WTC11 (cell line): Measurements from ENCODE around the gene PLPP3. TPM values are rescaled to one million over a fixed set of nuclear protein-coding genes. Genes with fewer than 3 reads are reported as not detected.
A peak's percentile ranks its signal among the peaks of the same experiment; 100 is the strongest.

Experiments
- ATAC-seq: fragments of 200-7000 bp; cut with Tn5 transposase; 2 replicates; pipeline ENCODE4 v1.10.0; 2021; ENCODE audit warnings: mild to moderate bottlenecking, moderate library complexity
- CTCF ChIA-PET: fragments of 300-600 bp; sonication (Branson Sonifier 250); formaldehyde crosslinking; loops from one replicate; lab custom pipeline; 2021; ENCODE audit warnings: antibody characterized with exemption; lab: Charles Lee
- POLR2A ChIA-PET: fragments of 350-600 bp; sonication (Branson Sonifier 250); formaldehyde crosslinking; loops from one replicate; lab custom pipeline; 2021; ENCODE audit warnings: antibody characterized with exemption; lab: Charles Lee
- DNase-seq: peaks from one replicate; pipeline ENCODE4 v3.0.0; 2021; ENCODE audit warnings: low spot score
- H3K27ac Mint-ChIP-seq: 2 replicates; pipeline ENCODE4 v1.8.0; 2021; ENCODE audit warnings: mixed read lengths
- H3K27me3 Mint-ChIP-seq: 2 replicates; pipeline ENCODE4 v1.8.0; 2021; ENCODE audit warnings: low read depth, mild to moderate bottlenecking, moderate library complexity, mixed read lengths
- H3K36me3 Mint-ChIP-seq: 2 replicates; pipeline ENCODE4 v1.8.0; 2021; ENCODE audit warnings: mixed read lengths
- H3K4me1 Mint-ChIP-seq: 2 replicates; pipeline ENCODE4 v1.8.0; 2022; ENCODE audit warnings: mixed read lengths
- H3K4me3 Mint-ChIP-seq: 2 replicates; pipeline ENCODE4 v1.8.0; 2021; ENCODE audit warnings: mild to moderate bottlenecking, moderate library complexity, mixed read lengths
- H3K9me3 Mint-ChIP-seq: 2 replicates; pipeline ENCODE4 v1.8.0; 2021; ENCODE audit warnings: mixed read lengths
- AR ChIP-seq: fragments of 250-450 bp; sonication (Bioruptor Pico); IDR thresholded peaks from 2 replicates; pipeline ENCODE4 v1.9.0; 2021; ENCODE audit warnings: mild to moderate bottlenecking
- ATF2 ChIP-seq: sonication (generic); formaldehyde crosslinking; IDR thresholded peaks from 2 replicates; pipeline ENCODE4 v1.8.1; 2022; ENCODE audit warnings: low read depth, missing genetic modification reagents, borderline replicate concordance
- CBFB ChIP-seq: sonication (generic); formaldehyde crosslinking; IDR thresholded peaks from 2 replicates; pipeline ENCODE4 v1.8.1; 2022; ENCODE audit warnings: mild to moderate bottlenecking, low read depth, missing genetic modification reagents
- E2F1 ChIP-seq: sonication (generic); formaldehyde crosslinking; IDR thresholded peaks from 2 replicates; pipeline ENCODE4 v1.8.0; 2022; ENCODE audit warnings: mild to moderate bottlenecking, missing genetic modification reagents
- ELF4 ChIP-seq: sonication (generic); formaldehyde crosslinking; IDR thresholded peaks from 2 replicates; pipeline ENCODE4 v1.8.1; 2022; ENCODE audit warnings: low read depth, mild to moderate bottlenecking, moderate library complexity, missing genetic modification reagents
- GABPB1 ChIP-seq: sonication (generic); formaldehyde crosslinking; IDR thresholded peaks from 2 replicates; pipeline ENCODE4 v1.8.1; 2023; ENCODE audit warnings: mild to moderate bottlenecking, missing genetic modification reagents
- GTF2I ChIP-seq: fragments of 250-450 bp; sonication (Bioruptor Pico); conservative IDR thresholded peaks from 2 replicates; pipeline ENCODE4 v1.4.0; 2021; ENCODE audit warnings: mild to moderate bottlenecking
- IRF1 ChIP-seq: sonication (generic); formaldehyde crosslinking; IDR thresholded peaks from 2 replicates; pipeline ENCODE4 v1.8.0; 2023; ENCODE audit warnings: missing genetic modification reagents
- IRF2 ChIP-seq: sonication (generic); formaldehyde crosslinking; IDR thresholded peaks from 2 replicates; pipeline ENCODE4 v1.8.0; 2022; ENCODE audit warnings: low read depth, missing genetic modification reagents, borderline replicate concordance
- NFE2L1 ChIP-seq: sonication (generic); formaldehyde crosslinking; IDR thresholded peaks from 2 replicates; pipeline ENCODE4 v1.8.1; 2023; ENCODE audit warnings: missing genetic modification reagents
- PREB ChIP-seq: sonication (generic); formaldehyde crosslinking; IDR thresholded peaks from 2 replicates; pipeline ENCODE4 v1.8.1; 2022; ENCODE audit warnings: mild to moderate bottlenecking, missing genetic modification reagents, moderate library complexity, borderline replicate concordance
- PRRX2 ChIP-seq: fragments of 250-450 bp; sonication (Bioruptor Pico); IDR thresholded peaks from 2 replicates; pipeline ENCODE4 v1.8.0; 2021; ENCODE audit warnings: mild to moderate bottlenecking
- SMAD3 ChIP-seq: sonication (generic); formaldehyde crosslinking; IDR thresholded peaks from 2 replicates; pipeline ENCODE4 v1.8.0; 2022; ENCODE audit warnings: missing genetic modification reagents, mild to moderate bottlenecking, borderline replicate concordance
- TEAD1 ChIP-seq: sonication (generic); formaldehyde crosslinking; IDR thresholded peaks from 2 replicates; pipeline ENCODE4 v1.8.0; 2022; ENCODE audit warnings: mild to moderate bottlenecking, missing genetic modification reagents
- ZMAT4 ChIP-seq: fragments of 250-450 bp; sonication (Bioruptor Pico); IDR thresholded peaks from 2 replicates; pipeline ENCODE4 v1.9.0; 2021; ENCODE audit warnings: mild to moderate bottlenecking
- ZNF512 ChIP-seq: sonication (generic); formaldehyde crosslinking; IDR thresholded peaks from 2 replicates; pipeline ENCODE4 v1.8.1; 2022; ENCODE audit warnings: missing genetic modification reagents, borderline replicate concordance
- total RNA-seq: library from RNA; stranded (reverse); gene quantifications from 3 replicates; pipeline ENCODE4 v1.2.3, GENCODE V29; 2021

The PLPP3 gene
- total RNA-seq, 1 experiment from 2014 or later = 31.0 TPM

GRCh38 chr1:56508523-56508983 is 70.8 kb downstream of the PLPP3 start:
- H3K27ac Mint-ChIP-seq = peak overlapping the region; percentile 47
- H3K27me3 Mint-ChIP-seq = no peaks in the 10 kb centered on the region
- CTCF ChIA-PET = interaction anchor here (1.5 kb wide), 1 partner anchor 68 kb away, joined by 5 read pairs; no protein-coding TSS in a partner anchor
- ATAC-seq (no peak), DNase-seq (no peak)
- no peak overlapping the region for H3K4me3 Mint-ChIP-seq
- H3K36me3 Mint-ChIP-seq = peaks cover 77% of the 10 kb centered on the region
- H3K9me3 Mint-ChIP-seq = no peaks in the 10 kb centered on the region
- POLR2A ChIA-PET = no interaction called here
- no peak for TF ChIP-seq ZNF512 (CRISPR knock-in tag)
- TF ChIP-seq CBFB = no peak
- TF ChIP-seq PRRX2 (CRISPR knock-in tag) = no peak
- TF ChIP-seq PREB = peak; percentile 59; the same call in 1 of the 2 replicates
- TF ChIP-seq E2F1 (CRISPR knock-in tag) = no peak
- TF ChIP-seq IRF2 = no peak
- TF ChIP-seq ZMAT4 (CRISPR knock-in tag) = no peak
- TF ChIP-seq TEAD1 (CRISPR knock-in tag) = no peak
- peak; percentile 86; the same call in 1 of the 2 replicates for TF ChIP-seq GABPB1 (CRISPR knock-in tag)
- TF ChIP-seq GTF2I (CRISPR knock-in tag) = no peak
- no peak for TF ChIP-seq AR (CRISPR knock-in tag)
- H3K4me1 Mint-ChIP-seq = peaks cover 55% of the 10 kb centered on the region

GRCh38 chr1:56507925-56508522 is 71.3 kb downstream of the PLPP3 start:
- POLR2A ChIA-PET = no interaction called here
- peaks cover 51% of the 10 kb centered on the region for H3K4me1 Mint-ChIP-seq
- H3K27ac Mint-ChIP-seq = peak overlapping the region; percentile 47; the same call in 1 of the 2 replicates
- ATAC-seq (no peak), DNase-seq (no peak)
- CTCF ChIA-PET = interaction anchor here (1.5 kb wide), 1 partner anchor 69 kb away, joined by 5 read pairs; no protein-coding TSS in a partner anchor
- peaks cover 73% of the 10 kb centered on the region for H3K36me3 Mint-ChIP-seq
- no peaks in the 10 kb centered on the region for H3K27me3 Mint-ChIP-seq
- H3K9me3 Mint-ChIP-seq = no peaks in the 10 kb centered on the region
- no peak for TF ChIP-seq NFE2L1 (CRISPR knock-in tag)
- TF ChIP-seq ZMAT4 (CRISPR knock-in tag) = no peak
- no peak for TF ChIP-seq SMAD3 (CRISPR knock-in tag)
- TF ChIP-seq GTF2I (CRISPR knock-in tag) = no peak
- no peak for TF ChIP-seq ELF4
- no peak for TF ChIP-seq ATF2 (CRISPR knock-in tag)
- TF ChIP-seq IRF1 = no peak
- no peak overlapping the region for H3K4me3 Mint-ChIP-seq
